Measurements from ENCODE around the gene FOXI3. TPM values are rescaled to one million over a fixed set of nuclear protein-coding genes. Genes with fewer than 3 reads are reported as not detected.
A peak's percentile ranks its signal among the peaks of the same experiment; 100 is the strongest.

Gene FOXI3
- total and polyA plus RNA-seq, 2 experiments from 2014 or later, result not detected

DNA sequence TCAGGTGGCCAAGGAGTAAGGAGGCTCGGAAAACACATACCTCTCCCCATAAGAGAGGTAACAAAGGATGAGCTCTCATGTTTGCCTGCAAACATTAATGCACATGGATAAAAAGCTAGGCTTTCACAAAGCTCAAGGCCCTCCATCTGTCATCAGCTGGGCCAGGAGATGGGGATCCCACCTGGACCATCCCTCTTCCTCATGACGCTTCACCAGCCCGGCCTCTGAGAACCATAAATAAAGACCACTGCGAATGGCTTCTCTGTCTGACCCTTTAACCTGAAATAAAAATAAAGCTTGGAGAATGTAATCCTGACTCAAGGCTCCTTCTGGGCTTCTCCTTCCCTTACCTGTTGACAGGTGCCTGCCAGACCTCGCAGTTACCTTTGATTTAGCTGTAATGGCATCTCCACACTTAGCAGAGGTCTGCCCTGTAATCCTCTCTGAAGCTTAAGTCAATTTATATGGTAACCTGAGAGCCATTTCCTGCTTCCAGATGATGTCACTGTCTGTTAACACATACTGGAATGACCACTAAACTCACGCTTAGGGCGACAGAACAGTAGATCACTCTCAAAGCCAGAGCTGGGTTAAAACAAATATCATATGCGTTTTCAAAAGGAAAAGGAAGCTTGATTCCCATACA is 29.3 kb upstream of the FOXI3 start:
- WGBS (ENCODE audit: low lambda C conversion rate, missing lambda C conversion rate), result 35% methylated on average over 8 of the region's 8 CpGs
- H3K9me3 ChIP-seq (ENCODE audit: low read depth), result no peaks in the 10 kb centered on the region
- no peak overlapping the region for H3K4me2 ChIP-seq
- TF ChIP-seq EZH2 (IDR thresholded peaks at IDR 0.05; ENCODE audit: borderline replicate concordance) (no peak), EZH2phosphoT487 (IDR thresholded peaks at IDR 0.05; ENCODE audit: low read depth, severe bottlenecking, unreplicated experiment) (no peak)
- TF ChIP-seq, protein P1, sequence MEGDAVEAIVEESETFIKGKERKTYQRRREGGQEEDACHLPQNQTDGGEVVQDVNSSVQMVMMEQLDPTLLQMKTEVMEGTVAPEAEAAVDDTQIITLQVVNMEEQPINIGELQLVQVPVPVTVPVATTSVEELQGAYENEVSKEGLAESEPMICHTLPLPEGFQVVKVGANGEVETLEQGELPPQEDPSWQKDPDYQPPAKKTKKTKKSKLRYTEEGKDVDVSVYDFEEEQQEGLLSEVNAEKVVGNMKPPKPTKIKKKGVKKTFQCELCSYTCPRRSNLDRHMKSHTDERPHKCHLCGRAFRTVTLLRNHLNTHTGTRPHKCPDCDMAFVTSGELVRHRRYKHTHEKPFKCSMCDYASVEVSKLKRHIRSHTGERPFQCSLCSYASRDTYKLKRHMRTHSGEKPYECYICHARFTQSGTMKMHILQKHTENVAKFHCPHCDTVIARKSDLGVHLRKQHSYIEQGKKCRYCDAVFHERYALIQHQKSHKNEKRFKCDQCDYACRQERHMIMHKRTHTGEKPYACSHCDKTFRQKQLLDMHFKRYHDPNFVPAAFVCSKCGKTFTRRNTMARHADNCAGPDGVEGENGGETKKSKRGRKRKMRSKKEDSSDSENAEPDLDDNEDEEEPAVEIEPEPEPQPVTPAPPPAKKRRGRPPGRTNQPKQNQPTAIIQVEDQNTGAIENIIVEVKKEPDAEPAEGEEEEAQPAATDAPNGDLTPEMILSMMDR (IDR thresholded peaks at IDR 0.05; ENCODE audit: poor library complexity), result no peak
- peak; percentile 40 for DNase-seq (ENCODE audit: low spot score)
- no peaks in the 10 kb centered on the region for H3K79me2 ChIP-seq
- no peak overlapping the region for H2AFZ ChIP-seq
- H3K36me3 ChIP-seq (replicated peaks; ENCODE audit: insufficient read depth, low read depth), result no peaks in the 10 kb centered on the region
- H3K4me3 ChIP-seq, result no peak overlapping the region
- H3K27me3 ChIP-seq, result no peaks in the 10 kb centered on the region
- H3K4me1 ChIP-seq (ENCODE audit: insufficient read depth), result no peaks in the 10 kb centered on the region
- H4K20me1 ChIP-seq (ENCODE audit: insufficient read depth, poor library complexity, severe bottlenecking), result no peaks in the 10 kb centered on the region
- H3K27ac ChIP-seq, result no peak overlapping the region
- no peaks in the 10 kb centered on the region for H3K9me2 ChIP-seq (replicated peaks; ENCODE audit: insufficient read depth)

DNA sequence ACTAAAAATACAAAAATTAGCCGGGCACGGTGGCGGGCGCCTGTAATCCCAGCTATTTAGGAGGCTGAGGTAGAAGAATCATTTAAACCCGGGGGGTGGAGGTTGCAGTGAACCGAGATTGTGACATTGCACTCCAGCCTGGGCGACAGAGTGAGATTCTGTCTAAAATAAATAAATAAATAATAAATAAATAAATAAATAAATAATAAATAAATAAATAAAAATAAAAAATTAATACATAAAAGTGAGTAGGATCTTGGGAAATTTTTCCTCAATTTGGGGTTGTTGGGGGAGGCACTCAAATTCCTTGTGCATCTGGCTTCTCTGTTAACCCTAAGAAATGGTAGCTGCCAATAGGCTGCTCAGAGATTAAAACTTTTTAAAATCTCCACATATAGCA is 20.3 kb upstream of the FOXI3 start:
- no peaks in the 10 kb centered on the region for H4K20me1 ChIP-seq (ENCODE audit: insufficient read depth, poor library complexity, severe bottlenecking)
- TF ChIP-seq EZH2 (IDR thresholded peaks at IDR 0.05; ENCODE audit: borderline replicate concordance) (no peak), EZH2phosphoT487 (IDR thresholded peaks at IDR 0.05; ENCODE audit: low read depth, severe bottlenecking, unreplicated experiment) (no peak)
- TF ChIP-seq, protein P1 (IDR thresholded peaks at IDR 0.05; ENCODE audit: poor library complexity), result no peak
- WGBS (ENCODE audit: low lambda C conversion rate, missing lambda C conversion rate), result 98% methylated on average over 7 of the region's 7 CpGs
- H3K79me2 ChIP-seq, result no peaks in the 10 kb centered on the region
- no peak for DNase-seq (ENCODE audit: low spot score)
- no peaks in the 10 kb centered on the region for H3K36me3 ChIP-seq (replicated peaks; ENCODE audit: insufficient read depth, low read depth)
- H3K4me3 ChIP-seq, result no peak overlapping the region
- no peaks in the 10 kb centered on the region for H3K27me3 ChIP-seq
- H3K27ac ChIP-seq, result no peak overlapping the region
- no peak overlapping the region for H3K4me2 ChIP-seq
- H2AFZ ChIP-seq, result no peak overlapping the region
- no peaks in the 10 kb centered on the region for H3K9me3 ChIP-seq (ENCODE audit: low read depth)
- no peaks in the 10 kb centered on the region for H3K9me2 ChIP-seq (replicated peaks; ENCODE audit: insufficient read depth)
- no peaks in the 10 kb centered on the region for H3K4me1 ChIP-seq (ENCODE audit: insufficient read depth)

DNA sequence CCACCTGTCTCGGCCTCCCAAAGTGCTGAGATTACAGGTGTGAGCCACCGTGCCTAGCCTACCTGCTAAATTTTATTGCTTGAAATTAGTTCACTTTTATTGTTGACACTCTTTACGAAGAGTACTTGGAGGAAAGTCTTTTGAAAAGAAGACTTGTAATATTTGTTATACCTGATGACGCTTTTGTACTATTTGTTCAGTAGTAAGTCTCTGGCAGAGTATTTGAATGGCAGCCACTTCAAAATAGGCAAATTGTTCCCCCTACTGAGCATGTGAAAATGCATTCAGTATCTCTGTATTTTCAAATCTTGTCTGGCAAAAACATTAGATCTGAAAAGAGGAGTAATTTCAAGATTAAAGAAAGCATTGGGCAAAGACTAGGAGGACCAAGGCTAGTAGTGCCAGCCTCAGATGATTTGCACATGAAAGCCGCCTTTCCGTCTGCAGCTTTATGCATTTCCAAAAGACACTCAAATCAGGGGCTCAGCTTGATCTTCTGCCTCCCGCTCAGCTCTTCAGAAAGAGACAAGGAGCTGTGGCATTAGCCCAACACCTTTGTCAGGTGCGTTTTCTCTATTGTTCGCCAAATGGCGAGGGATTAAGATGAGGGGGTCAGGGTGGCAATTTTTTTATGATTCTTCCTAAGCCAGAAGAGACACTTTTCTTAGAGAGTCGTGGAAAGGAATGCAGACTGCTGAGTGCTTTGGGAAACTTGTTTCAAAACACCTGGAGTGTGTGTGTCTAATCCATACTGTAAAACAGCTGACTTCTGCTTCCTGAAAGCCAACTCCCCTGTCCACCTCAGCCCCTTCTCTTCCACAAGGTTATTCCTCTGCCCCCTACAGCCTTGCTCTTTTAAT is 18.8 kb upstream of the FOXI3 start:
- H3K4me2 ChIP-seq, result no peak overlapping the region
- no peaks in the 10 kb centered on the region for H3K27me3 ChIP-seq
- H4K20me1 ChIP-seq (ENCODE audit: insufficient read depth, poor library complexity, severe bottlenecking), result no peaks in the 10 kb centered on the region
- no peaks in the 10 kb centered on the region for H3K4me1 ChIP-seq (ENCODE audit: insufficient read depth)
- no peak for DNase-seq (ENCODE audit: low spot score)
- H3K27ac ChIP-seq, result no peak overlapping the region
- no peak for TF ChIP-seq EZH2phosphoT487 (IDR thresholded peaks at IDR 0.05; ENCODE audit: low read depth, severe bottlenecking, unreplicated experiment)
- H3K9me2 ChIP-seq (replicated peaks; ENCODE audit: insufficient read depth), result no peaks in the 10 kb centered on the region
- 42% methylated on average over 11 of the region's 11 CpGs for WGBS (ENCODE audit: low lambda C conversion rate, missing lambda C conversion rate)
- no peaks in the 10 kb centered on the region for H3K79me2 ChIP-seq
- no peak overlapping the region for H3K4me3 ChIP-seq
- no peaks in the 10 kb centered on the region for H3K9me3 ChIP-seq (ENCODE audit: low read depth)
- no peaks in the 10 kb centered on the region for H3K36me3 ChIP-seq (replicated peaks; ENCODE audit: insufficient read depth, low read depth)
- no peak overlapping the region for H2AFZ ChIP-seq
